DLD1 (cell line): Measurements from ENCODE around the gene TMEM150C.

Source experiments
- in situ Hi-C: cut with HindIII; loops from 2 replicates; pipeline ENCODE4 v1.10.0; 2017; ENCODE audit warnings: low sequenced_read_pairs

The TMEM150C gene

DNA sequence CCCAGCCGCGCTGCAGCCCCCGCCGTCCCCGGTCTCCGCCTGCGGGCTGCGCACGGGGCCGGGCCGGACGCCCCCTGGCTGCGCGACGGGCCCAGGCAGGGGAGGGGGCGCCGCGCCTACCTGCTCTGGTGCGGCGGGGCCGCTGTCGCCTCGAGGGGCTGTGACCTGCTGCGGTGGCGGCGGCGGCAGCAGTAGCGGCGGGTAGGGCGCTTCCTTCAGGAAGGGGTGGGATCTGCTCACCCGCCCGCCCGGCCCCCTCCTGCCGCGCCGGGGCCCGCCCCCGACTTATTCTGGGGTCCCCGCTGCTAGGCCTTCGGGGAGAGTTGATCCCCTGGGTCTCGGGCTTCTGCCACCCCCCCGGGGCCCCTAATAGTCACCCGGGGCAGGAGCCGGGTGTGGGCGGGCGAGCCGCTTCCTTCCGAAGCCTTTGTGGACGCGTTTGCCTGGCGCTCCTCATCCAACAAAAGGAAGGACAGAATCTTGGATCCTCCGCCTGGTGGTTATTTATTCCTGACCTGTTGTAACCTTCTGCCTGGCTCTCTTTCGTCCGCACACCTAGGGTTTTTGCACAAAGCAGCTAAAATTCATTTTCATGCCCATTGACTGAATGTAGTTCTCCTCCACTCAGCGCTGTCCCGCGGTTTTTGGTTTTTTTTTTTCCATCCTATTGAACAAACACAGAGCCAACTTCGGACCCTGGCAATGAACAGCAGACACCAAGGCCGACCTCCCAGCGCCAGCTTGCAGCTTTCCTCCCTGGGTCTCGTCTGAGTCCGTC lies at the start of gene TMEM150C:
Gene TMEM150C, minus strand, starts transcription at position 203 of the 778 bp plus-strand sequence. CDS start 57,331 bp downstream, outside the sequence.
- in situ Hi-C loops = no loop called here

DNA sequence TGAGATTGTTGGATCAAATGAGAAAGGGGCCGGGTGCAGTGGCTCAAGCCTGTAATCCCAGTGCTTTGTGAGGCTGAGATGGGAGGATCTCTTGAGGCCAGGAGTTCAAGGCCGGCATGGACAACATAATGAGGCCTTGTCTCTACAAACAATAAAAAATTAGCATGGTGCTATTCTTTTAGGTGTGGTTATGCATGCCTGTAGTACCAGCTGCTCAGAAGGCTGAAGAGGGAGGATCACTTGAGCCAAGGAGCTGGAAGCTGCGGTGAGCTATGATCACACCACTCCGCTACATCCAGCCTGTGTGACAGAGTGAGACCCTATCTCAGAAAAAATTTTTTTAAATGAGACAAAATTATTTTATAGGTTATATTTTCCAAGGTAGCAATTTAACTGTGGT lies 49.7 kb upstream of the TMEM150C start:
- in situ Hi-C loops = no loop called here

- in situ Hi-C loops = no loop called here
These were observed 48.3 kb upstream of the TMEM150C start for GRCh38 chr4:82610041-82610440.

DNA sequence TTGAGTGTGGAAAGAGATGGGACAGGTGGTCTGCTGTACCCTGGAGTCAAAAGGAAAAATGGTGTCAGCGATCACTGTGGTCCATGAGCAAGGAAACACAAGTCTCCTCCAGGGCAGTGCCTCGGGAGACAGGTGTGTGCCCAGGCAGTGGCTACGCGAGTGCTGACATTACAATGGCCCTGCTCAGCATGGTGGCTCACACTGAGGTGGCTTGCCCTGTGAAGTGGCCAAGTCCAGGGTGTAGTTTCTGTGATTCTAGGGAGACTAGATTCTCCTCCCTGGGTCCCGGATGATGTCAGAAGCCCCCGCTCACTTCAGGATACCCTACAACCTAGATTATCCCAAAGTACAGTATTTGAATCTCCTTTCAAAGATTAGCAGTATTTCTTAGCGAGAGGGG lies 44.8 kb upstream of the TMEM150C start:
- in situ Hi-C loops = no loop called here

GRCh38 chr4:82604522-82604921 lies 42.7 kb upstream of the TMEM150C start:
- in situ Hi-C loops = no loop called here

- in situ Hi-C loops = no loop called here
These were observed 39.6 kb upstream of the TMEM150C start for GRCh38 chr4:82601242-82602015.

DNA sequence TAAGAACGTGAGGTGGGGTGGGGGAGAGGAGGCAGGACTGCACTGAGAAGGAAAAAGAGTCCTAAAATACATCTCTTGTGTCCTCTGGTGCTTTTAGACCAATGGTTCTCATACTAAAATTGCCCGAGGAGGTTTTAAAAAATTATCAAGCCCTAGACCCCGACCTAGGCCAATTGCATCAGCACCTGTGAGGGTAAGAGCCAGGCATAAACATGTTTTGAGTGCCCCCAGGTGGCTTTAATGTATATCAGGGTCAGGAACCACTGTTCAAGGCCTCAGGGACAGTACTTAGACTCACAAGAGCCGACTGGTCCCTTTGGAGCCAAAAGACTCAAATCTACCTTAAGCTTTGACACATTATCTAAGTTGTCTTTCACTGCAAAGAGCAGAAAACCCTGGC lies 37.5 kb upstream of the TMEM150C start:
- in situ Hi-C loops = no loop called here

- in situ Hi-C loops = no loop called here
These were observed 32.7 kb upstream of the TMEM150C start for GRCh38 chr4:82594456-82594855.

DNA sequence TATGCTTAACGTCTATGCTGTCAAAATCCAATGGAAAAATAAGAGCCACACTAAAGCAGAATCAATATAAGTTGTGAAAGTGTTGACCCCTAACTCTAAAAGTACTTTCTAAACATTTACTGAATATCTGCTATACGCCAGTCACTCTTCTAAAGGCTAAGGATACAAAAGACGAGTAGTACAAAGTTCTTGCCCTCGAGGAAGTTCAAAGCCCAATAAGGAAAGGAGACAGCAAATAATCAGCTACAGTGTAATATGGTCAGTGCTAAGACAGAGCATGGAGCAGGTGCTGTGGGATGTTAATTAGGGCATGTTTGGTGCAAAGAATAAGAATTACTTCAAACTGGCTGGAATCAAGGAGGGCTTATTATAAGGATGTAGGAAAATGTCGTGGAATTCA lies 31.6 kb upstream of the TMEM150C start:
- in situ Hi-C loops = no loop called here

- in situ Hi-C loops = no loop called here
These were observed 30.9 kb upstream of the TMEM150C start for GRCh38 chr4:82592639-82593038.

GRCh38 chr4:82591592-82591991 lies 29.8 kb upstream of the TMEM150C start:
- in situ Hi-C loops = no loop called here

DNA sequence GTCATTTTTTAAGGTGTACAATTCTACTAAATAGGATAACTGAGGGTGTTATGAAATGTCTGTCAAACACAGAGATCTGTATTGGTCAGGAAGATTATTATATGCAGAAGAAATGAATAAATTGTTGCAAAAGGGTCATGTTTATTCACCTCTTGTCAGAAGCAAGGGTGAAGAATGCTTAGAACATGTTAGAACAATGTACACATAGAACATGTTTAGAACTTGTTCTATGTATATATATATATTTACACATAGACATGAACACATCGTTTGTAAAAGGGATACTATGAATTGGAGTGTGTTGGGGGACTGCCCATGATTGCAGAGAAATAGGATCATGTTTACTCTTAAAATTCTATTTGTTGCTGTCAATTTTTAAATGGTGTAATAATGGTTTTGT lies 28.0 kb upstream of the TMEM150C start:
- in situ Hi-C loops = no loop called here

DNA sequence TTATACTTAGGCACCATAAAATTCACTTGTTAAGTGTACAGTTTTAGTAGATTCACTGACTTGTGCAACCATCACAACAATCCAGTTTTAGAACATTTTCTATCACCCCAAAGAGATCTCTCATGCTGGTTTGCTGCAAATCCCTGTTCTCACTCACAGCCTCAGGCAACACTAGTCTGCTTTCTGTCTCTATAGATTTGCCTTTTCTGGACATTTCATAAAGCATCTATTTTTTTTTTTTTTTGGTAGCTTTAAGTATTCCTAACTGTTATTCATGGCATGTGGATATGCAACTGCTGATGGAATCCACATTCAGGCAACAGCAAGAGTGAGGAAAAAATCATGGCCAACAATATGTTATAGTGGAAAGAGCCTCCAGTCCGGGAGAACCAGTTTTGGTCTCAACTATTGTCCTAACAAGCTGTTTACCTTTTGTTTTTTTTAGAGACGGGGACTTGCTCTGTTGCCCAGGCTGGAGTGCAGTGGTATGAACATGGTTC lies 27.0 kb upstream of the TMEM150C start:
- in situ Hi-C loops = no loop called here

DNA sequence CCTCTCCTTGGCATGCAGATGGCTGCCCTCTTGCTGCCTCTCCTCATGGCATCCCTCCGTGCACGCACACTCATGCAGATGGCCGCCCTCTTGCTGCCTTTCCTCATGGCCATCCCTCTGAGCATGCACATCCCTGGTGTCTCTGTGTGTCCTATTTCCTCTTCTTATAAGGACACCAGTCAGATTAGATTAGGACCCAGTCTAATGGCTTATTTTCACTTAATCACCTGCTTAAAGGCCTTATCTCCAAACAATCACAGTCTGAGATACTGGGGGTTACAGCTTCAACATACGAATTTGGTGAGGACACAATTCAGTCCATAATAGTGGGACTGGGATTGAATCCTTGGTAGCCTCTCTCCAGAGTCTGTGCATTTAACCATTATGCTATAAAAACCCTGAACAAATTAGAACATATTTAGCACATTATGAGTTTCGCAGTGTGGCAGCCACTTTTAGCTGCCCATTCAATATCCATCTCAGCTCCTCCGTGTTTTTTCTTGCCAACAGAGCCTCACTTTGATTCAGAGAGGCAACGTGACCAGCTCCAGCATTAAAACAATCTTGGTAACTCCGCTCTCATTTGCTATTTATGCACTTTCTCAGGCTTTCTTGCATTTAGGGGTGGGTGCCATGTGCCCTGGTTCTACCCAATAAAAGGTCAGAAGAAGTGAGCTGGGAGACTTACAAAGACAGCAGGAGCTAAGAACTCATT lies 26.2 kb upstream of the TMEM150C start:
- in situ Hi-C loops = no loop called here

- in situ Hi-C loops = no loop called here
These were observed 24.1 kb upstream of the TMEM150C start for GRCh38 chr4:82585690-82586435.

- in situ Hi-C loops = no loop called here
These were observed 23.1 kb upstream of the TMEM150C start for GRCh38 chr4:82584931-82585330.

GRCh38 chr4:82583897-82584587 lies 22.3 kb upstream of the TMEM150C start:
- in situ Hi-C loops = no loop called here

DNA sequence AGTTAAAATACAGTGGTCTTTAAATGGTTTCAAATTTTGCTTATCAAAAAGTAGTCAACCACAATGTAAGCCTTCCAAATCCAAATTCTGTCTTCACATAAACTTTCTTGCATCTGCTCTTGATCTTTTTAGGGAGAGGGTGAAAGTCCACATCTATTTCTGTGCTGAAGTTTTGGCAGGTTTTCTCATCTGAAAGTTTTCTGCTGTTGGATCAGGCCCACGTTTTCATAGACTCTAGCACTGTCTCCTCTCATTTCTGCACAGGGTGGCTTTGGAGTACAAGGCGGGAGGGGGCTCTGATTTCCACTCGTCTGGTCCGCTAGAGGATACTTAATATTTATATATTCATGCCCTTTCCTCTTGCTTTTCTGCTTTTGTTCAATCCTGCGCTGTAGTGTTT lies 18.1 kb upstream of the TMEM150C start:
- in situ Hi-C loops = no loop called here

DNA sequence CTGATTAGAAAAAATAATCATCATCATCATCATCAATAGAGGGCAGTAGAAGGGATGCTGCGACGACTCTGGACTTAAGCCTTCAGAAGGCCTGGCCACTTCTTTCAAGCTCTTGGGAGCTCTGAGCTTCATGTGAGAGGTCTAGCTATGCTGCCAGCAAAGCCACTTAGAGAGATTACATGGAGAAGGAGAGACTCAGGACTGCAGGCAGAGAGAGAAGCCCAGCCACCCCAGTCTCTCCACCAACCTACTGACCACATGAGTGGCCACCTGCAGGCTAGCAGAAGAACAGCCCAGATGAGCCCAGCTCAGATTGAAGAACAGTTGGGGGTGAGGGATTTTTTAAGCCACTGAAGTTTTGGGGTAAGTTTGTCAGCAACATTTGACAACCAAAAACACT lies 17.1 kb upstream of the TMEM150C start:
- in situ Hi-C loops = no loop called here

DNA sequence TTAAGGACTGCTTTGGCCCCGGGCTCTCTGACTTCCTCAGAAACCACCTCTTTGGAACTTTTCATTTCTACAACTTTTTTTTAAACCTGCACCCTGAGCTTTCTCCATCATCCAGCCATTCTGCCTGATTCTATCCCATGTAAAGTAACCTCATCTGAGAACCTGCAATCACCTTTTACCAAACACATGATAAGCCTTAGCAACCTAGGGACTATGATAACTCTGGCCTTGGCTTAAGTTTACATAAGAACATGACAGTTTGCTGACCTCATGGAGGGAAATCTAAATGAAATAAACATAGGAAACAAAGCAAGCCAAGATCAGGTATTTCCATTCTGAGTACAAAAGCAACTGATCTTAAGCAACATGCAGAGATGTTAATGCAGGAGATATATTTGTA lies 15.7 kb upstream of the TMEM150C start:
- in situ Hi-C loops = no loop called here
